Neuronal stem cell (in vitro differentiated cells): ENCODE results near the gene MINDY4B.

ENCODE experiments used
- DNase-seq: peaks from one replicate; pipeline ENCODE4 v3.0.0-alpha.2; 2013; ENCODE audit warnings: low spot score
- H2AFZ ChIP-seq: one replicate; pipeline ENCODE4 v1.6.1; 2013; ENCODE audit warnings: mild to moderate bottlenecking, low read length, inconsistent platforms
- H2AK5ac ChIP-seq: 2 replicates; pipeline ENCODE4 v1.6.1; 2013; ENCODE audit warnings: low read depth, mild to moderate bottlenecking, inconsistent platforms, low read length, moderate library complexity, mixed read lengths
- H2BK120ac ChIP-seq: 2 replicates; pipeline ENCODE4 v1.6.1; 2013; ENCODE audit warnings: low read depth, mild to moderate bottlenecking, inconsistent platforms, low read length, moderate library complexity, mixed read lengths
- H2BK12ac ChIP-seq: one replicate; pipeline ENCODE4 v1.6.1; 2013; ENCODE audit warnings: low read length, inconsistent platforms
- H2BK15ac ChIP-seq: 2 replicates; pipeline ENCODE4 v1.6.1; 2013; ENCODE audit warnings: mild to moderate bottlenecking, low read length, inconsistent platforms, mixed read lengths
- H2BK5ac ChIP-seq: one replicate; pipeline ENCODE4 v1.6.1; 2013; ENCODE audit warnings: inconsistent platforms, mild to moderate bottlenecking, low read length, moderate library complexity
- H3K14ac ChIP-seq: one replicate; pipeline ENCODE4 v1.6.1; 2013; ENCODE audit warnings: low read length, inconsistent platforms
- H3K18ac ChIP-seq: 2 replicates; pipeline ENCODE4 v1.6.1; 2013; ENCODE audit warnings: low read length, inconsistent platforms
- H3K23ac ChIP-seq: 2 replicates; pipeline ENCODE4 v1.6.1; 2013; ENCODE audit warnings: low read depth, mild to moderate bottlenecking, mixed read lengths, low read length, inconsistent platforms; ENCODE audit not compliant: poor library complexity
- H3K27ac ChIP-seq: replicated peaks from 3 replicates; pipeline ENCODE4 v1.5.1; 2013; ENCODE audit warnings: low read length, inconsistent platforms
- H3K27me3 ChIP-seq, 3 experiments: 2 replicates each; pipeline ENCODE4 v1.6.1; 2013; ENCODE audit warnings: low read length in 3 of 3, mild to moderate bottlenecking in 2 of 3, inconsistent platforms in 1 of 3, low read depth in 1 of 3, mixed read lengths in 1 of 3, moderate library complexity in 1 of 3; ENCODE audit not compliant: control insufficient read depth in 3 of 3, insufficient read depth in 3 of 3
- H3K36me3 ChIP-seq, 2 donors: replicated peaks in 1 of 2; 2 replicates each; pipeline ENCODE4 v1.6.1; 2013; ENCODE audit warnings: low read length in 2 of 2; ENCODE audit not compliant: control insufficient read depth in 2 of 2, insufficient read depth in 2 of 2
- H3K4ac ChIP-seq: 2 replicates; pipeline ENCODE4 v1.6.1; 2013; ENCODE audit warnings: inconsistent platforms, mild to moderate bottlenecking, low read length, moderate library complexity
- H3K4me1 ChIP-seq, 2 donors: 1 replicate in 1 of 2; 2 replicates in 1 of 2; pipeline ENCODE4 v1.6.1; 2013; ENCODE audit warnings: low read length in 2 of 2, low read depth in 1 of 2; ENCODE audit not compliant: control insufficient read depth in 2 of 2, insufficient read depth in 1 of 2
- H3K4me2 ChIP-seq: one replicate; pipeline ENCODE4 v1.6.1; 2013; ENCODE audit warnings: mild to moderate bottlenecking, low read length, inconsistent platforms; ENCODE audit not compliant: insufficient read depth, poor library complexity, severe bottlenecking
- H3K4me3 ChIP-seq, 2 donors: 2 replicates each; pipeline ENCODE4 v1.5.1; 2013; ENCODE audit warnings: low read length in 2 of 2, mild to moderate bottlenecking in 2 of 2, inconsistent platforms in 1 of 2, moderate library complexity in 1 of 2
- H3K79me1 ChIP-seq: one replicate; pipeline ENCODE4 v1.6.1; 2013; ENCODE audit warnings: low read depth, mild to moderate bottlenecking, inconsistent platforms, low read length, moderate library complexity
- H3K9ac ChIP-seq: one replicate; pipeline ENCODE4 v1.6.1; 2013; ENCODE audit warnings: mild to moderate bottlenecking, low read depth, low read length, inconsistent platforms; ENCODE audit not compliant: poor library complexity
- H3K9me3 ChIP-seq, 2 donors: replicated peaks in 1 of 2; 2 replicates each; pipeline versions ENCODE3 to v1.6.1; 2013; ENCODE audit warnings: low read length in 2 of 2, mild to moderate bottlenecking in 2 of 2, inconsistent platforms in 1 of 2, low read depth in 1 of 2, mixed read lengths in 1 of 2, moderate library complexity in 1 of 2; ENCODE audit not compliant: control insufficient read depth in 2 of 2, insufficient read depth in 1 of 2
- H4K8ac ChIP-seq: one replicate; pipeline ENCODE4 v1.6.1; 2013; ENCODE audit warnings: low read depth, mild to moderate bottlenecking, inconsistent platforms, low read length, moderate library complexity
- H4K91ac ChIP-seq: one replicate; pipeline ENCODE4 v1.6.1; 2013; ENCODE audit warnings: low read length, low read depth, mild to moderate bottlenecking, inconsistent platforms; ENCODE audit not compliant: poor library complexity
- WGBS, 2 donors: extraction: QIAGEN DNeasy Blood & Tissue Kit; methylation state at CpG; one replicate each; pipeline ENCODE4 v1.1.7; 2013; ENCODE audit warnings: missing lambda C conversion rate in 2 of 2, mixed read lengths in 1 of 2; ENCODE audit not compliant: insufficient read length in 2 of 2, insufficient replicate concordance in 1 of 2; ENCODE audit errors: extremely low coverage in 2 of 2; 5-methylcytosine and 5-hydroxymethylcytosine counted together

The MINDY4B gene

DNA sequence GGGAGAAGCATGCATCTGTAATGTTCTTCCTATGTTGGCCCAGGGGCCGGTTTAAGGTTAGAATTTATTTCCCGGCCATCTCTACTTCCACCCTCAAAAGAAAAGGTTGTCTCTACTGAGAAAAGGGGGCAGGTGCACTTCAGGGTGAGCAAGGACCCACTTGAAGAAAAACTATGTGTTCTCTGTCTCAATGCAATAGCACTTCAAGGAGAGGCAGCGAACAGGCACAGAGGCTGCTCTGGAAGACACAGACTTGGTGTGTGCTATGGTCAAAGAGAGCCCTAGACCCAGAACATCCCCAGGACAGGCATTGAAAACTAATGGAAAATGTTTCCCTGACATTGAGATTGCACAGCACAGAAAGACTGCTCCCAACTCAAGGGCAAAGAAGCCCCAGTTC, 7.6 kb downstream of the MINDY4B start:
- no peaks in the 10 kb centered on the region for H3K79me1 ChIP-seq
- H3K4me1 ChIP-seq: peaks cover 0 to 5% of the 10 kb centered on the region in 2 donors
- H2BK120ac ChIP-seq: no peak overlapping the region
- H3K9ac ChIP-seq: no peak overlapping the region
- no peak overlapping the region for H3K27ac ChIP-seq
- WGBS, 2 donors: no CpG with 5 or more reads among the region's 3 CpGs
- H4K91ac ChIP-seq: no peak overlapping the region
- H3K14ac ChIP-seq: no peak overlapping the region
- no peak overlapping the region for H3K18ac ChIP-seq
- no peak overlapping the region for H2BK5ac ChIP-seq
- H3K4me2 ChIP-seq: no peak overlapping the region
- no peaks in the 10 kb centered on the region for H3K9me3 ChIP-seq
- H2AK5ac ChIP-seq: no peak overlapping the region
- no peak overlapping the region for H2BK12ac ChIP-seq
- H3K4me3 ChIP-seq: no peak overlapping the region
- H2BK15ac ChIP-seq: no peak overlapping the region
- no peak overlapping the region for H3K4ac ChIP-seq
- peaks cover 0 to 3% (median 0%) of the 10 kb centered on the region in 3 experiments for H3K27me3 ChIP-seq
- H2AFZ ChIP-seq: no peak overlapping the region
- no peaks in the 10 kb centered on the region for H3K36me3 ChIP-seq
- no peak overlapping the region for H3K23ac ChIP-seq
- no peak for DNase-seq
- no peak overlapping the region for H4K8ac ChIP-seq

DNA sequence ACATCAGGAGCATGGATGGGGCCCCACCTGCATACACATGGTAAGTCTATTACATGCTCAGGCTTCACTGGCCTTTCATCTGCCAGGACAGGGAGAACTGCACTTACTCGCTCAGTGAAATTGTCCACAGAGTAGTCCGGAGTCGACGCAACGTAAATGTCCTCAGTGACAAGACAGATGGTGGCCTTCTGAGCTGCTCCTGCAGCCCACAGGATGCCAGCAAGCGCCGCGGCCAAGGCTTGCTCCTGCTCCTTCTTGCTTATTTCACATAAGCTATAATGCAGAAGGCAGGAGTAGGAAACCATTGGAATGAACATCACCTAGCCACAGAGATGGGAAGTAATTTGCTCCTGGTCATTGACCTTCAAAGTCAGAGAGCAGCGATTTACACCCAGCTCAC, 14.4 kb downstream of the MINDY4B start:
- H3K18ac ChIP-seq: no peak overlapping the region

DNA sequence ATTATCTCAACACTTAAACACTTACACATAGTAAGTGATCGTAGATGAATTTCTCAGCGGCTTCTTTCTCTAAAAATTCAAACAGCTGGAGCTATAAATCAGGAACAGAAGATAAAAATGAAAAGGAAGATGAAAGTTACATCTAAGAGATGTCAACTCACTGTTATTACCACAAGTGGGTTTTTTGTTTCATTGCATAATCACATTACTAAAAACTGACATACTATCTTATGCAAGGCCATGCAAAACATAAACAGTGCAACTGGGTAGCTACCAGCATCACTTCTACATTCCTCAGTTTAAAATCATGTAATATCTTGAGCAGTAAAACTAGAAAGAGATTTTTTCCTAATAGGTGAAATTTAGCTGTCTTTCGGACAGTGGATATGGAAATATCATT, 14.9 kb downstream of the MINDY4B start:
- Histone ChIP-seq H3K4ac (no peak overlapping the region), H3K9me3 (no peaks in the 10 kb centered on the region), H2BK12ac (no peak overlapping the region), H3K18ac (no peak overlapping the region), H2AK5ac (no peak overlapping the region), H4K91ac (no peak overlapping the region), H3K4me1 (peaks cover 0 to 3% of the 10 kb centered on the region in 2 donors), H3K4me2 (no peak overlapping the region), H4K8ac (no peak overlapping the region), H3K36me3 (no peaks in the 10 kb centered on the region), H2BK120ac (no peak overlapping the region), H3K9ac (no peak overlapping the region), H2BK5ac (no peak overlapping the region), H2AFZ (no peak overlapping the region), H3K79me1 (no peaks in the 10 kb centered on the region), H3K14ac (no peak overlapping the region), H3K27me3 (peaks cover 0 to 3% (median 0%) of the 10 kb centered on the region in 3 experiments), H3K27ac (no peak overlapping the region), H3K23ac (no peak overlapping the region), H3K4me3 (no peak overlapping the region), H2BK15ac (no peak overlapping the region)
- DNase-seq: no peak
- no CpG with 5 or more reads among the region's 3 CpGs for WGBS, 2 donors

More for the DNA sequence above, 14.4 kb downstream of the MINDY4B start:
- H2BK12ac ChIP-seq: no peak overlapping the region
- no peak overlapping the region for H2AFZ ChIP-seq
- H2BK5ac ChIP-seq: no peak overlapping the region
- H3K4me2 ChIP-seq: no peak overlapping the region
- no peak overlapping the region for H3K14ac ChIP-seq
- H3K27me3 ChIP-seq: no peaks in the 10 kb centered on the region
- WGBS, 2 donors: no CpG with 5 or more reads among the region's 9 CpGs
- no peak overlapping the region for H3K9ac ChIP-seq
- no peak overlapping the region for H2BK120ac ChIP-seq
- H3K27ac ChIP-seq: no peak overlapping the region
- no peak overlapping the region for H3K23ac ChIP-seq
- H4K91ac ChIP-seq: no peak overlapping the region
- H3K4ac ChIP-seq: no peak overlapping the region
- no peaks in the 10 kb centered on the region for H3K9me3 ChIP-seq
- no peak for DNase-seq
- H3K79me1 ChIP-seq: no peaks in the 10 kb centered on the region
- H2BK15ac ChIP-seq: no peak overlapping the region
- no peaks in the 10 kb centered on the region for H3K36me3 ChIP-seq
- no peak overlapping the region for H2AK5ac ChIP-seq
- peak overlapping the region; percentile 92 for H4K8ac ChIP-seq
- peaks cover 0 to 3% of the 10 kb centered on the region in 2 donors for H3K4me1 ChIP-seq
- no peak overlapping the region for H3K4me3 ChIP-seq

DNA sequence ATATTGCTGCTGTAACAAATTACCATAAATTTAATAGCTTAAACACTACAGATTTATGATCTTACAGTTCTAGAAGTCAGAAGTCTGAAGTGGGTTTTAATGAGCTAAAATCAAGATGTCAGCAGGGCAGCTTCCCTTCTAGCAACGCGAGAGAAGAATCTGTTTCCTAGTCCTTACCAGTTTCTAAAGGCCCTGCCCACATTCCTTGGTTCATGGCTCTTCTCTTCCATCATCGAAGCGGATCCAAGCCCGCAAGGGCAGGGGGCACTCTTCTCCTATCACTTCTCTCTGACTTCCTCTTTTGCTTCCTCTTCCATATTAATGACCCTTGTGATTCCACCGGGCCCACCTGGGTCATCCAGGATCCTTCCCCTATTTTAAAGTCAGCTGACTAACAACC, 16.1 kb downstream of the MINDY4B start:
- Histone ChIP-seq H3K9me3 (no peaks in the 10 kb centered on the region), H3K79me1 (no peaks in the 10 kb centered on the region), H2AK5ac (no peak overlapping the region), H3K14ac (no peak overlapping the region), H2BK12ac (no peak overlapping the region), H2BK5ac (no peak overlapping the region), H2BK15ac (no peak overlapping the region), H3K27me3 (peaks cover 0 to 3% (median 0%) of the 10 kb centered on the region in 3 experiments), H4K91ac (no peak overlapping the region), H3K36me3 (no peaks in the 10 kb centered on the region), H3K23ac (no peak overlapping the region), H2BK120ac (no peak overlapping the region), H4K8ac (no peak overlapping the region), H3K27ac (no peak overlapping the region), H2AFZ (no peak overlapping the region), H3K9ac (no peak overlapping the region), H3K4me2 (no peak overlapping the region), H3K4me1 (peaks cover 0 to 4% of the 10 kb centered on the region in 2 donors), H3K4ac (no peak overlapping the region), H3K4me3 (no peak overlapping the region), H3K18ac (no peak overlapping the region)
- no peak for DNase-seq
- no CpG with 5 or more reads among the region's 6 CpGs for WGBS, 2 donors
